ENCODE measurements around the gene OR2A12. TPM values are rescaled to one million over a fixed set of nuclear protein-coding genes. Genes with fewer than 3 reads are reported as not detected.

Gene OR2A12
- total and polyA plus RNA-seq, 7 donors = not detected

DNA sequence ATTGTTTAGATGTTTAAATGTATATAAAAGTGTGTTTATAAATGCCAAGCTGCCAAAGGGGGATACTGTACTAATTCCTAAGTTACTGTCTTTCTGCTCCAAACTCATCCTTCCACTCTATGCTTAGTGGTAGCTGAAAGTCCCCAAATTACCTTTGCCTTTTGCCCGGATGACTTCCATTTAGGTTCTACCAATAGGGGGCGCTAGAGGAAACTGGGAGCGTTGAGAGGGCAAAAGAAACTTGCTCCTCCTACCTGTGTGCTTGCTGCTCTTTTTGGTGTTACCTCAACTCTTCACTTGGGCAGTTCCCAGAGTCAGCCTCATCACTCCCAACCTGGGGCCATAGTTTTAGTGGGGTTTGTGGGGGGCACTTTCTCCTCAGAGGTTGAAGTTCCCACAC, 22.4 kb upstream of the OR2A12 start:
- intact Hi-C loops (cut with DNase I) = no loop called here
- WGBS, 3 donors = 39 to 53% (median 49%) methylated on average over 3 of the region's 3 CpGs
- H3K36me3 ChIP-seq (ENCODE audit: insufficient read depth in 1 of 2, low read depth in 1 of 2) = no peaks in the 10 kb centered on the region
- DNase-seq (no peak), ATAC-seq (no peak)
- H3K27ac ChIP-seq = no peak overlapping the region
- H3K4me3 ChIP-seq = no peak overlapping the region
- no peaks in the 10 kb centered on the region for H3K9me3 ChIP-seq
- no peaks in the 10 kb centered on the region for H3K27me3 ChIP-seq (ENCODE audit: insufficient read depth in 3 of 3, low read length in 2 of 3)
- TF ChIP-seq, protein P1, sequence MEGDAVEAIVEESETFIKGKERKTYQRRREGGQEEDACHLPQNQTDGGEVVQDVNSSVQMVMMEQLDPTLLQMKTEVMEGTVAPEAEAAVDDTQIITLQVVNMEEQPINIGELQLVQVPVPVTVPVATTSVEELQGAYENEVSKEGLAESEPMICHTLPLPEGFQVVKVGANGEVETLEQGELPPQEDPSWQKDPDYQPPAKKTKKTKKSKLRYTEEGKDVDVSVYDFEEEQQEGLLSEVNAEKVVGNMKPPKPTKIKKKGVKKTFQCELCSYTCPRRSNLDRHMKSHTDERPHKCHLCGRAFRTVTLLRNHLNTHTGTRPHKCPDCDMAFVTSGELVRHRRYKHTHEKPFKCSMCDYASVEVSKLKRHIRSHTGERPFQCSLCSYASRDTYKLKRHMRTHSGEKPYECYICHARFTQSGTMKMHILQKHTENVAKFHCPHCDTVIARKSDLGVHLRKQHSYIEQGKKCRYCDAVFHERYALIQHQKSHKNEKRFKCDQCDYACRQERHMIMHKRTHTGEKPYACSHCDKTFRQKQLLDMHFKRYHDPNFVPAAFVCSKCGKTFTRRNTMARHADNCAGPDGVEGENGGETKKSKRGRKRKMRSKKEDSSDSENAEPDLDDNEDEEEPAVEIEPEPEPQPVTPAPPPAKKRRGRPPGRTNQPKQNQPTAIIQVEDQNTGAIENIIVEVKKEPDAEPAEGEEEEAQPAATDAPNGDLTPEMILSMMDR (IDR thresholded peaks at IDR 0.05) = no peak
- no peaks in the 10 kb centered on the region for H3K4me1 ChIP-seq

DNA sequence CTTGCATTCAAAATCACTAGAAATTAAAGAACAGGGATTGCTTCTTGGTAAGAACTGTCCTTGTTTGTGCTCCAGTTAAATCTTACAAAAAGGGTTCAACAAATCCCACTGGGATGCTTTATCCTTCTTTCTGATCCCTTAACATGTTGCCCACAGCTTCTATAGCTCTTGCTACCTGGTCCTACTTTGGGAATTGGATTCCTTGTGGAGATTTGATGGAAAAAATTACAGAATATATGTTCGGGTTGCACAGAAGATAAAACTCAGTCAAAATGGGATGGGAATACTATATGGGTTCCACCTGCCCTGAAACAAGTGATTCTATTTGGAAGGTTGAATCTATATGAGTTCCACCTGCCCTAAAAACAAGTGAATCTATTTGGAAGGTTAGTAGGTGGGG, 16.6 kb upstream of the OR2A12 start, which contains the start of gene OR2A25:
TSS of gene OR2A25 (plus strand) at position 301 of the 400 bp plus-strand sequence. CDS start 4,409 bp downstream, outside the sequence.
- H3K4me3 ChIP-seq = no peak within 1 kb of the TSS
- intact Hi-C loops (cut with DNase I) = no loop called here
- TF ChIP-seq, protein P1 (IDR thresholded peaks at IDR 0.05) = no peak
- ATAC-seq = no peak
- no peaks in the 10 kb centered on the region for H3K27me3 ChIP-seq (ENCODE audit: insufficient read depth in 3 of 3, low read length in 2 of 3)
- H3K36me3 ChIP-seq (ENCODE audit: insufficient read depth in 1 of 2, low read depth in 1 of 2) = no peaks in the 10 kb centered on the region
- WGBS, 3 donors = 69 to 76% (median 70%) methylated on average over 1 of the region's 1 CpG
- no peaks in the 10 kb centered on the region for H3K9me3 ChIP-seq
- H3K4me1 ChIP-seq = no peaks in the 10 kb centered on the region
- no peak for DNase-seq
- H3K27ac ChIP-seq = no peak within 1 kb of the TSS

DNA sequence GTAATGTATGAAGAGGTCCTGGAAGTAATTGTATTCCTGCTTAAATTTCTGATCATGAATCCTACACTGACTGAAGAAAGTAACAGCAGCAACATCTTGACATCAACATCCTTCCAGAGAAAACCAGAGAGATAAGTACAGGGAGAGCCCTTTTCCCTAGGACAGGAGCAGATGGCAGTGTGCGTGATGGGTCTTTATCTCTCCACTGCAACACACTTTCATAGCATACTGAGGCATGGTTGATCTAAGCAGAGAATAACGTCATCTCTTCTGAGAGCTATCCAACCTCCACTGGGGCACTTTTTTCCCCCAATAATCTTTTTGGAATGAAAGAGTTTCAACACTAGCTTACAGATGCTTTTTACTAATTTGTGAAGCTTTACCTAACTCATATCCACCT, 16.1 kb upstream of the OR2A12 start:
- Histone ChIP-seq H3K36me3 (ENCODE audit: insufficient read depth in 1 of 2, low read depth in 1 of 2) (no peaks in the 10 kb centered on the region), H3K27me3 (ENCODE audit: insufficient read depth in 3 of 3, low read length in 2 of 3) (no peaks in the 10 kb centered on the region), H3K4me3 (no peak overlapping the region), H3K4me1 (no peaks in the 10 kb centered on the region), H3K9me3 (no peaks in the 10 kb centered on the region), H3K27ac (no peak overlapping the region)
- ATAC-seq (no peak), DNase-seq (no peak)
- 59 to 72% (median 65%) methylated on average over 2 of the region's 2 CpGs for WGBS, 3 donors
- intact Hi-C loops (cut with DNase I) = no loop called here
- TF ChIP-seq, protein P1 (IDR thresholded peaks at IDR 0.05) = no peak

DNA sequence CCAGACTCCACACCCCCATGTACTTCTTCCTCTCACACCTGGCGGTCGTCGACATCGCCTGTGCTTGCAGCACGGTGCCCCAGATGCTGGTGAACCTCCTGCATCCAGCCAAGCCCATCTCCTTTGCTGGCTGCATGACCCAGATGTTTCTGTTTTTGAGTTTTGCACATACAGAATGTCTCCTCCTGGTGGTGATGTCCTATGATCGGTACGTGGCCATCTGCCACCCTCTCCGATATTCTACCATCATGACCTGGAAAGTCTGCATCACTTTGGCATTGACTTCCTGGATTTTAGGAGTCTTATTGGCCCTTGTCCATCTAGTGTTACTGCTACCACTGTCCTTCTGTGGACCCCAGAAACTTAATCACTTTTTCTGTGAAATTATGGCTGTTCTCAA, 11.7 kb upstream of the OR2A12 start:
- Histone ChIP-seq H3K27ac (no peak overlapping the region), H3K9me3 (no peaks in the 10 kb centered on the region), H3K4me3 (no peak overlapping the region), H3K4me1 (no peaks in the 10 kb centered on the region), H3K36me3 (ENCODE audit: insufficient read depth in 1 of 2, low read depth in 1 of 2) (no peaks in the 10 kb centered on the region), H3K27me3 (ENCODE audit: insufficient read depth in 3 of 3, low read length in 2 of 3) (no peaks in the 10 kb centered on the region)
- DNase-seq (no peak), ATAC-seq (no peak)
- WGBS, 3 donors = 84 to 92% (median 89%) methylated on average over 8 of the region's 8 CpGs
- intact Hi-C loops (cut with DNase I) = no loop called here
- TF ChIP-seq, protein P1 (IDR thresholded peaks at IDR 0.05) = no peak

DNA sequence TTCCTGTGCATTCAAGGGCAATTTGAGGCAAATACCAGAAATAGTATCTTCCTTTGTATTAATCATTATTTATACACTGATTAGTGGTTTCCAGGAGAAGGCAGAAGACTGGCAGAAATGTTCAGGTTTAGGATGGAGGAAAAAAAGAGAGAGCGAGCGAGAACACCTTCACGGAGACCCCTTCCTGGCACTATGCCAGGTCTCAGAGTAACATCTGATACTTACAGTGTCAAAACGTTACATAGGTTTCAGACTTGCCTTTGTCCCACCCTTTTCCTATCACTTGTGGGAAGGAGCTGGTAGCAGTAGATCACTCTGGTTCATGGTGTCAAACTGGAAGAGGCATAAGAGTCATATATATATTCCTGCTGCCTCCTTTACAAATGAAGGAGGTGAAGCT, 652 bp downstream of the OR2A12 start:
- ATAC-seq = no peak
- H3K9me3 ChIP-seq = peaks cover 6% of the 10 kb centered on the region
- H3K4me1 ChIP-seq = no peaks in the 10 kb centered on the region
- TF ChIP-seq, protein P1 (IDR thresholded peaks at IDR 0.05) = no peak
- no peaks in the 10 kb centered on the region for H3K36me3 ChIP-seq (ENCODE audit: insufficient read depth in 1 of 2, low read depth in 1 of 2)
- H3K4me3 ChIP-seq = no peak overlapping the region
- intact Hi-C loops (cut with DNase I) = no loop called here
- H3K27ac ChIP-seq = no peak overlapping the region
- DNase-seq = no peak
- WGBS, 3 donors = 49 to 55% (median 53%) methylated on average over 4 of the region's 4 CpGs
- no peaks in the 10 kb centered on the region for H3K27me3 ChIP-seq (ENCODE audit: insufficient read depth in 3 of 3, low read length in 2 of 3)
